Chondrocyte (in vitro differentiated cells): ENCODE measurements around the gene POLR3H. TPM values are rescaled to one million over a fixed set of nuclear protein-coding genes. Genes with fewer than 3 reads are reported as not detected.

Experiments
- DNase-seq: peaks from one replicate; pipeline ENCODE4 v3.0.0; 2021; ENCODE audit warnings: mixed read lengths, low spot score
- H3K27ac Mint-ChIP-seq: one replicate; pipeline ENCODE4 v1.8.0; 2021; ENCODE audit warnings: mild to moderate bottlenecking, moderate library complexity, mixed read lengths; ENCODE audit not compliant: unreplicated experiment
- H3K27me3 Mint-ChIP-seq: 2 replicates; pipeline ENCODE4 v1.8.0; 2021; ENCODE audit warnings: low read depth, mixed read lengths
- H3K36me3 Mint-ChIP-seq: 2 replicates; pipeline ENCODE4 v1.8.0; 2021; ENCODE audit warnings: low read depth, mixed read lengths
- H3K4me1 Mint-ChIP-seq: 2 replicates; pipeline ENCODE4 v1.8.0; 2021; ENCODE audit warnings: low read depth, mild to moderate bottlenecking, mixed read lengths
- H3K4me3 Mint-ChIP-seq: one replicate; pipeline ENCODE4 v1.8.0; 2021; ENCODE audit warnings: mild to moderate bottlenecking, moderate library complexity, mixed read lengths; ENCODE audit not compliant: unreplicated experiment
- H3K9me3 Mint-ChIP-seq: 2 replicates; pipeline ENCODE4 v1.8.0; 2021; ENCODE audit warnings: low read depth, mixed read lengths
- total RNA-seq: library from RNA; stranded (reverse); gene quantifications from 3 replicates; pipeline ENCODE4 v1.2.1, GENCODE V29; 2021
- TF ChIP-seq, protein P1 (sequence below): fragments of 200-600 bp; sonication (generic); IDR thresholded peaks from 2 replicates; pipeline ENCODE4 v1.5.0; 2021; ENCODE audit warnings: antibody characterized with exemption, mild to moderate bottlenecking, moderate library complexity

POLR3H gene
- total RNA-seq, 1 donor from 2014 or later = 41.5 TPM

DNA sequence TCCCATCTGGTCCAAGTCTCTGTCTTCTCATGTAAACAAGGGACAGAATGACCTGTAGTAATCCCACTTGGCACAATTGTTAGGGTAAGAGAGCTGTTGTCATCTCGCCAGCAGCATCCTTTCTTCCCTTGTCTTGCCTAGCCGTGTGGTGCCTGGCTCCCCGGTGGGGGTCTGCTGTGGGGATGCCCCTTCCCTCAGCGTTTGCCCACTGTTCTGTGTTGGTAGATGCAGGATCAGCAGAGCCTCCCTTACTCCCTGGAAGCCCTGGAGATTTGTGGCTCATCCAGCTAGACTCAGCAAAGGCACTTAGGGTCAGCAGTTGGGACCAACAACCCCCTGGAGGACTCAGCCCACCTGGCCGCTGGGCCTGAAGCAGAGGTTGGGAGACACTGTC, 62.3 kb downstream of the POLR3H start:
- Mint-ChIP-seq H3K4me1 (peaks cover 58% of the 10 kb centered on the region), H3K4me3 (no peak overlapping the region), H3K27ac (peak overlapping the region; percentile 90), H3K36me3 (no peaks in the 10 kb centered on the region), H3K9me3 (no peaks in the 10 kb centered on the region), H3K27me3 (no peaks in the 10 kb centered on the region)
- DNase-seq = peak; percentile 48
- TF ChIP-seq, protein P1, sequence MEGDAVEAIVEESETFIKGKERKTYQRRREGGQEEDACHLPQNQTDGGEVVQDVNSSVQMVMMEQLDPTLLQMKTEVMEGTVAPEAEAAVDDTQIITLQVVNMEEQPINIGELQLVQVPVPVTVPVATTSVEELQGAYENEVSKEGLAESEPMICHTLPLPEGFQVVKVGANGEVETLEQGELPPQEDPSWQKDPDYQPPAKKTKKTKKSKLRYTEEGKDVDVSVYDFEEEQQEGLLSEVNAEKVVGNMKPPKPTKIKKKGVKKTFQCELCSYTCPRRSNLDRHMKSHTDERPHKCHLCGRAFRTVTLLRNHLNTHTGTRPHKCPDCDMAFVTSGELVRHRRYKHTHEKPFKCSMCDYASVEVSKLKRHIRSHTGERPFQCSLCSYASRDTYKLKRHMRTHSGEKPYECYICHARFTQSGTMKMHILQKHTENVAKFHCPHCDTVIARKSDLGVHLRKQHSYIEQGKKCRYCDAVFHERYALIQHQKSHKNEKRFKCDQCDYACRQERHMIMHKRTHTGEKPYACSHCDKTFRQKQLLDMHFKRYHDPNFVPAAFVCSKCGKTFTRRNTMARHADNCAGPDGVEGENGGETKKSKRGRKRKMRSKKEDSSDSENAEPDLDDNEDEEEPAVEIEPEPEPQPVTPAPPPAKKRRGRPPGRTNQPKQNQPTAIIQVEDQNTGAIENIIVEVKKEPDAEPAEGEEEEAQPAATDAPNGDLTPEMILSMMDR = no peak

DNA sequence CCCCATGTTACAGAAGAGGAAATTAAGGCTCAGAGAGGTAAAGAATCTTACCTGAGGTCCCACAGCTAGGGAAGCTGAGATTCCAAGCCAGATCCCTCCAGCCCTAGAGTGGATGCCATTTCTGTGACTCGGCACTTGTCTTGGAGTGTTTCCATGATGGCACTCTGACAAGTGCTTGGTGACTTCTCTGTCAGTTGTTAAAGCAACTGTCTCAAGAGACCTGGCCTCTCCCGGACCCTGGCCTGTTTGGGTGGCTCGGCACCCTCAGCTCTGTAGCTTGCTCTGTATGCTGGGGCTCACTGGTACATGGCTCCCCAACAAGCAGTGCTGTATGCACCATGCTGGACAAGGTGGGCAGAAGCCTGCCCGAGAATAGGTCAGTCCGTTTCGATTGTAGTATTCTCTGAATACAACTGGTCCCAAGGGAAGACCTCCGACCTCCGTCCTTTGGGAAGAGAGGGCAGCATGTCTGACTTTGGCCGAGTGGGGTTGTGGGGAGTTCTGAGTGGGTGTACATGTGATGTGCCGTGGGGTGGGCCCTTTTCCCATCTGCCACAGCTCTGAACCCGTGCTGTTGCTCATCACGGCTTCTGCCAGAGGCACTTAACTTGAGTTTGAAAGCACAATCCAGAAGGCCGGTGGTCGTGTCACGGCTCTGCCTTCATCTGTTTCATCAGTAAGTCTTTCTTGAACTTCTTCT, 63.0 kb downstream of the POLR3H start:
- no peaks in the 10 kb centered on the region for H3K27me3 Mint-ChIP-seq
- peaks cover 58% of the 10 kb centered on the region for H3K4me1 Mint-ChIP-seq
- TF ChIP-seq, protein P1 = no peak
- peak; percentile 66 for DNase-seq
- H3K9me3 Mint-ChIP-seq = no peaks in the 10 kb centered on the region
- H3K4me3 Mint-ChIP-seq = no peak overlapping the region
- no peaks in the 10 kb centered on the region for H3K36me3 Mint-ChIP-seq
- peak overlapping the region; percentile 90 for H3K27ac Mint-ChIP-seq

DNA sequence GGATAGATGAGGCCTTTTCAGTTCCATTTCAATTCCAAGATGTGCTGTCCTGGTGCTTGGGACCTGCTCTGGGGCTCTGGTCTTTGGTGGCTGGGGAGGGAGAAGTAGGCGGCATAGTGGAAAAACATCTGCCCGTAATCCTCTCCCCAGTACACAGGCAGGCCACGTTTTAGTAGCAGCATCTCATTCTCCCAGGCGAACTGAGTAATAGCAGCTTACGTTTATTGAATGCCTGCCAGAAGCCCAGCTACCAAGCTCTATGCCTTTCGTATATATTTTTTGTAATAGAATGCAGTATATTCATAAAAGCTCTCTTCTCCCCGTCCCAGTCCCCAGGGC, 63.9 kb downstream of the POLR3H start:
- Mint-ChIP-seq H3K4me3 (no peak overlapping the region), H3K27ac (peak overlapping the region; percentile 90), H3K27me3 (no peaks in the 10 kb centered on the region), H3K36me3 (no peaks in the 10 kb centered on the region), H3K4me1 (peaks cover 54% of the 10 kb centered on the region), H3K9me3 (no peaks in the 10 kb centered on the region)
- TF ChIP-seq, protein P1 = no peak
- peak; percentile 5 for DNase-seq

DNA sequence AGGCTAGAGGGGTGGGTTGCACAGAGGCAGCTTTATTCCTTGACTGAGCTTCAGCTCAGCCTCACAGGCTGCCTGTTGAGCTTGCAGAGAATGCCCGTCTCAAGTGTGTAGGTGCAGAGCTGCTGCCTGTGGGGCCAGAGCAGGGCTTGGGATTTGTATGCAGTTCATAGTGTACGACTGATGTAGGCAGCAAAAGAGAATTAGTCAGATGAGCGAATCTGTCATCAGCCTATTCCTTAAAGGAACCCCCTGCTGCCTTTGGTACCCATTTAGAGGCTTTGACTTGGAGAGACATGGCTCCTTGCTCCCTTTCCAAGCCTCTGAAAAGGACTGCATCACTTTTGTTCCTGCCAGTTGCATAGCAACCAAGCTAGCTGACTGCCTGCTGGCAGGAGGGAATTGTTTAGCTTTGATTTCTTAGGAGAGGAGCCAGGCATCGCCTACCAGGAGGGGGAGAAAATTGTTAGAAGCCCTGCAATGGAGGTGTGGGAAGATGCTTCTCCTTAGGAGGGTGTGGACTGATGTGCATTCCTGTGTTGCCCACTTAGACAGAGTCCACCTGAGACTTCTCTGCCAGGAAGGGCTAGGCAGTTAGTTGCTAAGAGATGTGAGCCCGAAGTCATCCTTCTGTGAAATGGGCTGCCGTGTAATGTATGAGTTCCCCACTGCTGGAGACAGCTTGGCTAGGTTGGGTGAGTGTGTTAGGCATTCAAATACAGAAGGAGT, 64.4 kb downstream of the POLR3H start:
- H3K4me3 Mint-ChIP-seq = no peak overlapping the region
- no peaks in the 10 kb centered on the region for H3K27me3 Mint-ChIP-seq
- TF ChIP-seq, protein P1 = peak; percentile 49
- DNase-seq = peak; percentile 17
- no peaks in the 10 kb centered on the region for H3K9me3 Mint-ChIP-seq
- H3K4me1 Mint-ChIP-seq = peaks cover 54% of the 10 kb centered on the region
- peak overlapping the region; percentile 90 for H3K27ac Mint-ChIP-seq
- H3K36me3 Mint-ChIP-seq = no peaks in the 10 kb centered on the region

DNA sequence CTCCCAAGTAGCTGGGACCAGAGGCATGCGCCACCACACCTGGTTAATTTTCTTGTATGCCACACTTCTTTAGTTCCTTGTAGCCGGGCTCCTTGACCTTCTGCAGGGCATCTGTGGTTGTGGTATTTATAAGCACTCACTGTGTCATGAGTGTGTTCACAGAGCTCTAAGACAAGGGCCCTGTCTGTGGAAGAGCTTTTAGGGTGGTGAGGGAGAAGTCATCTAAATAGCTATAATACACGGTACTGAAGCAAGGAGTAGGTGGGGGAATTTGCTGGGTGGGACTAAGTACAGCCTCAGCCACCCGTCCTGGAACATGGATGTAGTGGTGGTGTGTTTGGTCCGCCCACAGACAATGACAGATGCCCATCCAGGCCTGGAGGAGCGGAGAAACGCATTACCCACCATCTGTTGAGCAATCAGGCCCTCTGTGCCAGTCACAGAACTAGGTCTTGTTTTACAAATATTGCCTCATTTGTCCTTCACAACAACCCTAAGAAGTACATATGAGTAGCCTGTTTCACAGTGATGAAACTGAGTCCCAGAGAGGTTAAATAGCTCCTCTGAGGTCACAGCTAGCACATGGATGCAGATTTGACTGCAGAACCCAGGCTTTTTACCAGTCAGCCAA, 65.3 kb downstream of the POLR3H start:
- Mint-ChIP-seq H3K36me3 (no peaks in the 10 kb centered on the region), H3K4me3 (no peak overlapping the region), H3K27me3 (no peaks in the 10 kb centered on the region), H3K9me3 (no peaks in the 10 kb centered on the region), H3K27ac (peak overlapping the region; percentile 90), H3K4me1 (peaks cover 52% of the 10 kb centered on the region)
- DNase-seq = peak; percentile 22
- TF ChIP-seq, protein P1 = no peak
